GM18520 (cell line): ENCODE measurements around the gene DSE.

Source experiments
- ATAC-seq: cut with Tn5 transposase; IDR thresholded peaks from one replicate; pipeline ENCODE4 v1.9.1; 2021; ENCODE audit not compliant: unreplicated experiment

Gene DSE

GRCh38 chr6:116444575-116444974, 73.8 kb downstream of the DSE start:
- no peak for ATAC-seq

GRCh38 chr6:116445102-116445501, 74.4 kb downstream of the DSE start:
- no peak for ATAC-seq

GRCh38 chr6:116446399-116446798, 75.7 kb downstream of the DSE start:
- no peak for ATAC-seq

- ATAC-seq = no peak
These were observed 76.3 kb downstream of the DSE start for GRCh38 chr6:116447052-116447451.

- ATAC-seq = no peak
These were observed 76.8 kb downstream of the DSE start for GRCh38 chr6:116447496-116448011.

GRCh38 chr6:116449565-116449964, 78.8 kb downstream of the DSE start:
- no peak for ATAC-seq

- ATAC-seq = no peak
These were observed 79.5 kb downstream of the DSE start for GRCh38 chr6:116450185-116450710.

GRCh38 chr6:116450769-116451740, 80.3 kb downstream of the DSE start:
- ATAC-seq = peak; percentile 78

GRCh38 chr6:116451916-116452315, 81.2 kb downstream of the DSE start:
- no peak for ATAC-seq

GRCh38 chr6:116452531-116452930, 81.8 kb downstream of the DSE start:
- no peak for ATAC-seq

GRCh38 chr6:116456106-116456505, 85.4 kb downstream of the DSE start:
- no peak for ATAC-seq

GRCh38 chr6:116456927-116457326, 86.2 kb downstream of the DSE start:
- ATAC-seq = no peak

- no peak for ATAC-seq
These were observed 87.5 kb downstream of the DSE start for GRCh38 chr6:116458264-116458663.

GRCh38 chr6:116459927-116460326, 89.2 kb downstream of the DSE start:
- ATAC-seq = no peak

- no peak for ATAC-seq
These were observed 90.7 kb downstream of the DSE start, which contains the start of gene CALHM6 for GRCh38 chr6:116461331-116461931. CALHM6 (plus strand) TSS chr6:116461375; CDS start chr6:116461930, 555 bp downstream.

GRCh38 chr6:116461932-116462885, 91.5 kb downstream of the DSE start:
- peak; percentile 75 for ATAC-seq

- no peak for ATAC-seq
These were observed 92.6 kb downstream of the DSE start for GRCh38 chr6:116463301-116463700.

GRCh38 chr6:116465246-116465645, 94.5 kb downstream of the DSE start:
- no peak for ATAC-seq

- no peak for ATAC-seq
These were observed 96.3 kb downstream of the DSE start for GRCh38 chr6:116467096-116467495.

GRCh38 chr6:116467514-116467913, 96.8 kb downstream of the DSE start:
- no peak for ATAC-seq

GRCh38 chr6:116468293-116468692, 97.5 kb downstream of the DSE start:
- ATAC-seq = no peak
